Endothelial cell of umbilical vein (primary cell): Measurements from ENCODE around the gene SNX9. TPM values are rescaled to one million over a fixed set of nuclear protein-coding genes. Genes with fewer than 3 reads are reported as not detected.

Source experiments
- BruUV-seq: library from RNA; stranded (reverse); fragments of 400-500 nt; replicated peaks from 2 replicates; lab custom pipeline; 2021; lab: Mats Ljungman, UMichigan
- CTCF ChIA-PET: fragments of 300-600, 350-600 bp; sonication (Branson Sonifier 250); formaldehyde crosslinking; loops from one replicate; lab custom pipeline; 2021; ENCODE audit warnings: antibody characterized with exemption, inconsistent platforms; lab: Charles Lee
- POLR2A ChIA-PET: fragments of 300-600, 350-600 bp; sonication (Branson Sonifier 250); formaldehyde crosslinking; loops from one replicate; lab custom pipeline; 2021; ENCODE audit warnings: antibody characterized with exemption, inconsistent platforms; lab: Charles Lee
- DNase-seq: peaks from one replicate; pipeline ENCODE4 v3.0.0-alpha.2; 2011; ENCODE audit warnings: low read depth, low spot score
- FAIRE-seq: peaks from 2 replicates; lab custom pipeline; 2011; peaks lifted over from hg19 to GRCh38; lab: Jason Lieb, UNC
- H2AFZ ChIP-seq: 2 replicates; pipeline ENCODE4 v1.6.0; 2012; ENCODE audit warnings: low read depth, low read length, control low read depth, inconsistent platforms
- H3K27ac ChIP-seq: 2 replicates; pipeline ENCODE4 v1.5.1; 2011; ENCODE audit warnings: low read depth, mild to moderate bottlenecking, control low read depth, low read length, moderate library complexity; ENCODE audit not compliant: insufficient read depth
- H3K27me3 ChIP-seq, 2 experiments: 2 replicates each; pipeline versions ENCODE4 v1.6.0 to v1.6.1; 2011; ENCODE audit warnings: low read length in 2 of 2, mixed read lengths in 1 of 2; ENCODE audit not compliant: control insufficient read depth in 2 of 2, insufficient read depth in 2 of 2
- H3K36me3 ChIP-seq, 2 experiments: 2 replicates in 1 of 2; 3 replicates in 1 of 2; pipeline ENCODE4 v1.5.1; 2011; ENCODE audit warnings: low read length in 2 of 2, mild to moderate bottlenecking in 1 of 2, moderate library complexity in 1 of 2; ENCODE audit not compliant: control insufficient read depth in 2 of 2, insufficient read depth in 2 of 2; ENCODE audit errors: extremely low read depth in 1 of 2
- H3K4me1 ChIP-seq: 3 replicates; pipeline ENCODE4 v1.5.1; 2011; ENCODE audit warnings: mild to moderate bottlenecking, low read length; ENCODE audit not compliant: control insufficient read depth, insufficient read depth; ENCODE audit errors: extremely low read depth
- H3K4me2 ChIP-seq: 2 replicates; pipeline ENCODE4 v1.6.1; 2011; ENCODE audit warnings: low read length, control low read depth, mixed read lengths; ENCODE audit not compliant: insufficient read depth
- H3K4me3 ChIP-seq, 3 experiments: fragments of 200-600 bp in 1 of 3; sonication (generic), shearing (Covaris generic) in 1 of 3; replicated peaks in 1 of 3; 2 replicates each; pipeline ENCODE4 v1.5.1; 2011 to 2016; ENCODE audit warnings: control low read depth in 3 of 3, low read length in 3 of 3, mild to moderate bottlenecking in 2 of 3, inconsistent platforms in 1 of 3, low read depth in 1 of 3, moderate library complexity in 1 of 3; ENCODE audit not compliant: insufficient read depth in 1 of 3
- H3K79me2 ChIP-seq: 2 replicates; pipeline ENCODE4 v1.6.0; 2012; ENCODE audit warnings: low read length, inconsistent platforms; ENCODE audit not compliant: control insufficient read depth, insufficient read depth
- H3K9ac ChIP-seq: replicated peaks from 2 replicates; pipeline ENCODE3; 2011; ENCODE audit warnings: low read length, control low read depth; ENCODE audit not compliant: insufficient read depth; ENCODE audit errors: extremely low read depth
- H3K9me1 ChIP-seq: replicated peaks from 3 replicates; pipeline ENCODE4 v1.6.0; 2011; ENCODE audit warnings: mild to moderate bottlenecking, low read length; ENCODE audit not compliant: control insufficient read depth, insufficient read depth; ENCODE audit errors: extremely low read depth
- H3K9me3 ChIP-seq: replicated peaks from 2 replicates; pipeline ENCODE4 v1.5.1; 2012; ENCODE audit warnings: low read length, inconsistent platforms; ENCODE audit not compliant: control insufficient read depth, insufficient read depth
- H4K20me1 ChIP-seq: replicated peaks from 2 replicates; pipeline ENCODE3; 2011; ENCODE audit warnings: mild to moderate bottlenecking, low read length; ENCODE audit not compliant: control insufficient read depth, insufficient read depth; ENCODE audit errors: extremely low read depth
- CTCF ChIP-seq, 2 donors: IDR thresholded peaks; 1 replicate in 1 of 2; 2 replicates in 1 of 2; pipeline ENCODE4 v1.5.1; 2011; ENCODE audit warnings: low read length in 2 of 2, mild to moderate bottlenecking in 2 of 2, moderate library complexity in 2 of 2, control low read depth in 1 of 2, inconsistent platforms in 1 of 2, low read depth in 1 of 2; ENCODE audit not compliant: insufficient read depth in 1 of 2; ENCODE audit errors: extremely low read depth in 1 of 2
- EZH2 ChIP-seq: IDR thresholded peaks from 2 replicates; pipeline ENCODE4 v1.6.1; 2012; ENCODE audit warnings: borderline replicate concordance, low read depth, mild to moderate bottlenecking, moderate library complexity, low read length, inconsistent platforms; ENCODE audit not compliant: severe bottlenecking
- FOS ChIP-seq: IDR thresholded peaks from 2 replicates; pipeline ENCODE4 v1.6.1; 2011; ENCODE audit warnings: mild to moderate bottlenecking, low read length, moderate library complexity, borderline replicate concordance; ENCODE audit not compliant: insufficient read depth
- GATA2 ChIP-seq: IDR thresholded peaks from 2 replicates; pipeline ENCODE4 v1.7.0; 2011; ENCODE audit warnings: low read depth, mild to moderate bottlenecking, moderate library complexity, mixed read lengths, low read length; ENCODE audit not compliant: insufficient read length, insufficient read depth
- JUN ChIP-seq: IDR thresholded peaks from 2 replicates; pipeline ENCODE4 v1.6.1; 2011; ENCODE audit warnings: borderline replicate concordance, low read depth; ENCODE audit not compliant: insufficient read length, insufficient read depth
- MAX ChIP-seq: IDR thresholded peaks from 2 replicates; pipeline ENCODE4 v1.6.1; 2011; ENCODE audit not compliant: insufficient read depth, insufficient read length
- MYC ChIP-seq: IDR thresholded peaks from one replicate; pipeline ENCODE4 v1.6.1; 2011; ENCODE audit warnings: mild to moderate bottlenecking, low read depth, low read length
- POLR2A ChIP-seq: IDR thresholded peaks from 2 replicates; pipeline ENCODE4 v1.6.1; 2012; ENCODE audit warnings: low read depth, mild to moderate bottlenecking, control low read depth, low read length
- POLR2AphosphoS5 ChIP-seq: IDR thresholded peaks from 2 replicates; pipeline ENCODE4 v1.6.1; 2012; ENCODE audit warnings: low read depth, mild to moderate bottlenecking, control low read depth, low read length, moderate library complexity; ENCODE audit not compliant: insufficient read depth
- dilution Hi-C: fragments of 300-500 bp; cut with MboI; formaldehyde crosslinking; loops from one replicate; pipeline ENCODE4 v1.15.0; 2019; ENCODE audit warnings: low sequenced_read_pairs; ENCODE audit not compliant: extremely low pct_ligation_motif_present
- intact Hi-C: fragments of 100-400 bp; cut with micrococcal nuclease; formaldehyde crosslinking; loops from one replicate; pipeline ENCODE4 v1.10.0; 2022
- polyA plus RNA-seq, 4 experiments: library from polyadenylated mRNA; depleted of rRNA in 3 of 4; stranded (reverse) in 3 of 4; unstranded in 1 of 4; fragments of >200 nt; gene quantifications; 2 replicates each; pipeline versions ENCODE4 v1.2.1 to v1.2.3, GENCODE V29; 2011 to 2012; ENCODE audit warnings: missing spikeins in 1 of 4
- total RNA-seq: library from RNA; stranded (reverse); gene quantifications from 2 replicates; pipeline ENCODE4 v1.2.3, GENCODE V29; 2021

The SNX9 gene
- total and polyA plus RNA-seq, 2 donors (not counting 3 experiments of a cell fraction or from before 2014, with no cell fraction given): 27.5 to 54.5 TPM

- CTCF ChIA-PET: no interaction called here
- H3K9me3 ChIP-seq: no peaks in the 10 kb centered on the region
- intact Hi-C loops: loop anchor here (1.0 to 5.0 kb wide), 3 partner anchors 59 to 244 kb away; no protein-coding TSS in a partner anchor
Observed at GRCh38 chr6:157823528-157824370, 703 bp downstream of the SNX9 start.

GRCh38 chr6:157825243-157825904 lies 2.3 kb downstream of the SNX9 start:
- no peaks in the 10 kb centered on the region for H3K9me3 ChIP-seq
- intact Hi-C loops (loop anchor here (1.0 kb wide), 1 partner anchor 48 kb away; no protein-coding TSS in a partner anchor), dilution Hi-C loops (no loop called here)
- ChIA-PET CTCF (no interaction called here), POLR2A (no interaction called here)
- peaks cover 36% of the 10 kb centered on the region for H3K4me1 ChIP-seq
- peak overlapping the region in 1 of 3 experiments; percentile 42 for H3K4me3 ChIP-seq
- BruUV-seq: no TSS peak
- H3K79me2 ChIP-seq: peaks cover 61% of the 10 kb centered on the region
- peaks cover 15% of the 10 kb centered on the region for H4K20me1 ChIP-seq
- H3K4me2 ChIP-seq: peak overlapping the region; percentile 72
- FAIRE-seq: peak; percentile 77
- H3K9me1 ChIP-seq: no peaks in the 10 kb centered on the region
- no peak for TF ChIP-seq POLR2A
- peak; percentile 66 for TF ChIP-seq POLR2AphosphoS5
- peak; percentile 71 for TF ChIP-seq GATA2
- TF ChIP-seq CTCF (IDR thresholded peaks at IDR 0.05; ENCODE audit: extremely low read depth in 1 of 2, insufficient read depth in 1 of 2, low read depth in 1 of 2, low read length in 2 of 2): no peak
- TF ChIP-seq MYC: no peak
- peak; percentile 52 for TF ChIP-seq JUN
- TF ChIP-seq MAX: no peak
- TF ChIP-seq FOS: peak; percentile 53
- TF ChIP-seq EZH2: no peak
- H3K27me3 ChIP-seq: no peaks in the 10 kb centered on the region
- peak overlapping the region; percentile 98 for H3K9ac ChIP-seq
- DNase-seq: peak; percentile 95
- H3K27ac ChIP-seq: peak overlapping the region; percentile 86
- no peaks in the 10 kb centered on the region for H3K36me3 ChIP-seq
- no peak overlapping the region for H2AFZ ChIP-seq

More at GRCh38 chr6:157823528-157824370, 703 bp downstream of the SNX9 start:
- BruUV-seq: TSS peak; percentile 52
- TF ChIP-seq POLR2AphosphoS5 (no peak), FOS (peak; percentile 33)
- DNase-seq (peak; percentile 92), FAIRE-seq (peak; percentile 55)
- Histone ChIP-seq H3K9me1 (no peaks in the 10 kb centered on the region), H3K4me2 (peak overlapping the region; percentile 97), H2AFZ (peak overlapping the region; percentile 31), H3K9ac (peak overlapping the region; percentile 98), H3K4me1 (peaks cover 32% of the 10 kb centered on the region), H3K4me3 (peak overlapping the region; percentile 50 to 99 (median 89)), H3K27ac (peak overlapping the region; percentile 86), H3K79me2 (peaks cover 44% of the 10 kb centered on the region), H4K20me1 (peaks cover 5% of the 10 kb centered on the region), H3K36me3 (no peaks in the 10 kb centered on the region), H3K27me3 (no peaks in the 10 kb centered on the region)
- POLR2A ChIA-PET: no interaction called here
- dilution Hi-C loops: no loop called here
